HG03442 (cell line): ENCODE results near the gene ENG.
A peak's percentile ranks its signal among the peaks of the same experiment; 100 is the strongest.

Experiments
- ATAC-seq: cut with Tn5 transposase; IDR thresholded peaks from one replicate; pipeline ENCODE4 v1.9.1; 2021; ENCODE audit warnings: mild to moderate bottlenecking, moderate library complexity; ENCODE audit not compliant: unreplicated experiment

The ENG gene

DNA sequence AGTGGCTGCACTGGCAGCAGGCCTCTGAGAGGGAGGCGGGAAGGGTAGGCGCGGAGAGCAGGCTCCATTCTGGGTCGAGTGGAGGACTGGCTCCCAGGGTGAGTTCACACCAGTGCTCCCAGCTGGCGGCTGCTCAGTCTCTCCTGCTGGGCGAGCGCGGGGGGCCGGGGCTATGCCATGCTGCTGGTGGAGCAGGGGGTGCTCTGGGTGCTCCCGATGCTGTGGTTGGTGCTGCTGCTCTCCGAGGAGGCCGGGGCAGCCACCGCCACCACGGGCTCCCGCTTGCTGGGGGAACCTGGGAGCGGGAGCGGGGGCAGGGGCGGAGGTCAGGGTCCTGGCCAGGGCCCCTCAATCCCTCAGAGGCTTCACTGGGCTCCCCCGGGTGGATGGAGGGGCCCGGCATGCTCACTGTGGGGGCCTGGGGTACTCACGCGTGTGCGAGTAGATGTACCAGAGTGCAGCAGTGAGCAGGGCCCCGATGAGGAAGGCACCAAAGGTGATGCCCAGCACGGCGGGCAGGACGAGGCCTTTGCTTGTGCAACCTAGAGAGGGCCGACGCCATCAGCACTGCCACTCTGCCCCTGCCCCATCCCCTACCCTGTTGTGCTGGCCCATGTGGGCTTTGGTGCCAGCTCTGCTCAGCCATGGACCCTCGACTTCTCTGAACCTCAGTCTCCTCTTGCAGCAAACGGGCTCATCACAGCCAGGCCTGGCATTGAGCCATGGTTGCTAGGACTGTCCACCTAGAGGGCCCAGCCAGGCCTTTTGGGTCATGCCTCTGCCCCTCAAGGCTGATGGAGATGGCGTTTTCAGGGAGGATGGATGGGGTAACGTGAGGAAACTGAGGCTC is 38.7 kb downstream of the ENG start:
- ATAC-seq = no peak

- no peak for ATAC-seq
Observed at GRCh38 chr9:127814619-127815511, 39.6 kb downstream of the ENG start.

DNA sequence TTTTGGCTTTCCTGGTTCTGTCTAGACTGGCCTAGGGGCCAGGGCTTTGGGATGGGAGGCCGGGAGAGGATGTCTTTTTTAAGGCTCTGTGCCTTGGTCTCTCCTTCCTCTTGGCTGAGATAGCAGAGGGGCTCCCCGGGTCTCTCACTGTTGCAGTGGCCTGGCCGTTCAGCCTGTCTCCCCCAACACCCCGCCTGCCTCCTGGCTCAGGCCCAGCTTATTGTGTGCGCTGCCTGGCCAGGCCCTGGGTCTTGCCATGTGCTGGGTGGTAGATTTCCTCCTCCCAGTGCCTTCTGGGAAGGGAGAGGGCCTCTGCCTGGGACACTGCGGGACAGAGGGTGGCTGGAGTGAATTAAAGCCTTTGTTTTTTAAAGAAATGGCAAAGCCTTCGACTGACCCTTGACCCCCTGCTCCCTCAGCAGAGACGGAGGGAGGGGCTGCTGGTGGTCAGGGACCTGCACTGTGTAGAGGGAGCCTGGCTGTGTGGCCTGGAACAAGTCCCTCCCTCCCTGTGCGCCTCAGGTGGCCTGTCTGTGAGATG is 40.7 kb downstream of the ENG start:
- ATAC-seq = no peak

DNA sequence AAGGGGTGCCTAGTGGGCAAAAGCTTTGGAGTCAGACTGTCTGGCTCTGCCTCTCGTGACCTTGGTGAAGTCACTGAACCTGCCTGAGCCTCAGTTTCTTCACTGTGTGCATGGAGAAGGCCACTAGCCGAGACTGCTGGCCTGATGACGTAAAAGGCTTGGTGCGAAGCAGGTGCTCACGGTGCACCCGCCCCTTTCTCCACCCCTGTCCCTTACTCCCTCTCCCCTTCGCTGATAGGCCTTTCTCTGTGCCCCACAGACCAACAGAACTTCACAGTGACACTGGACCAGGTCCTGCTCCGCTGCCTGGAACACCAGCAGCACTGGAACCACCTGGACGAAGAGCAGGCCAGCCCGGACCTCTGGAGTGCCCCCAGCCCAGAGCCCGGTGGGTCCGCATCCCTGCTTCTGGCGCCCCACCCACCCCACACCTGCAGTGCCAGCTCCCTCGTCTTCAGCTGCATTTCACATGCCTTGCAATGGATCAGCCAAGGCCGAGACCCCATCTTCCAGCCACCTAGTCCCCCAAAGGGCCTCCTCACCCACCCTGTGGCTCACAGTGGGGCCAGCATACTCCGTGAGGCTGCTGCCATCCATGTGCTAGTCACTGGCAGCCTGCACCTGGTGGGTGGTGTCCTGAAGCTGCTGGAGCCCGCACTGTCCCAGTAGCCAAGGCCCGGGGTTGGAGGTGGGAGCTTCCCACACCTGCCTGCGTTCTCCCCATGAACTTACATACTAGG is 41.4 kb downstream of the ENG start:
- no peak for ATAC-seq

GRCh38 chr9:127812011-127812410 is 42.4 kb downstream of the ENG start:
- no peak for ATAC-seq

GRCh38 chr9:127810378-127811187 is 43.9 kb downstream of the ENG start:
- ATAC-seq = no peak

- ATAC-seq = no peak
Observed at GRCh38 chr9:127809540-127810377, 44.7 kb downstream of the ENG start.

- no peak for ATAC-seq
Observed at GRCh38 chr9:127809002-127809539, 45.4 kb downstream of the ENG start.

DNA sequence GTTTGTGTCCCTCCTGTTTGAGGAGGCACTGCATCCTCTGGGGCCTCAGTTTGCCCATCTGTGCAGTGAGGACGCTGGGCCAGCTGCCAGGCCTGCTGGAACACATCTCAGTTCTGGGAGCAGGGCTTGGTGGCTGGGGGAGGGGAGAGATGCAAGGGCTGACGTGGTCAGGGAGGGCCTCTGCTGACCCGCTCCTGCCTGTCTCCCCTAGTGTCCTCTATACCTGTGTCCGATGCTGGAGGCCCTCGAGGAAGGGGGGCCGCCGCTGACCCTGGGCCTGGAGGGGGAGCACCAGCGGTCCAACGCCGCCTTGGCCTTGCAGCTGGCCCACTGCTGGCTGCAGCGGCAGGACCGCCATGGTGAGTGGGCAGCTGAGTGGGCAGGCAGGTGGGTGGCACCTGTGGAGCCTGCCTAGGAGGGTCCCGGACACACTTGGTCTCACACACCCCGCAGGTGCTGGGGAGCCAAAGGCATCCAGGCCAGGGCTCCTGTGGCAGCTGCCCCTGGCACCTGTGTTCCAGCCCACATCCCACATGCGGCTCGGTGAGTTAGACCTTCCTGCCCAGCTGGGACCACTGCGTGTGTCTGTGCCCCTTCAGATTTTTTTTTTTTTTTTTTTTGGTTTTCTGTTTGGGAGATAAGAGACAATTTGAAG is 46.0 kb downstream of the ENG start:
- ATAC-seq = no peak

DNA sequence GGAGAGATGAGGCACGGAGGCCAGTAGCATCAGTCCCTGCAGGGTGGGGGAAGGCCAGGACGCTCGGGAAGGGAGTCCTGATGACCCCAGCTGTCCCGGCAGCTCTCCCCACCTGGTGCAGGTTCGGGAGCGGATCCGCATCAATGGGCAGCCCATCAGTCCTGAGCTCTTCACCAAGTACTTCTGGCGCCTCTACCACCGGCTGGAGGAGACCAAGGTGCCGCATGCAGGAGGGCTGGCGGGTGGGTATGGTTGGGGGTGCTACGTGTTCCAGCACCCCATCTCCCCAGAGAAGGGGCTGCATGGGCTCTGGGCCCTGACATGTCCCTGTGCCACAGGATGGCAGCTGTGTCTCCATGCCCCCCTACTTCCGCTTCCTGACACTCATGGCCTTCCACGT is 47.6 kb downstream of the ENG start:
- no peak for ATAC-seq

GRCh38 chr9:127805620-127806019 is 48.8 kb downstream of the ENG start:
- no peak for ATAC-seq

DNA sequence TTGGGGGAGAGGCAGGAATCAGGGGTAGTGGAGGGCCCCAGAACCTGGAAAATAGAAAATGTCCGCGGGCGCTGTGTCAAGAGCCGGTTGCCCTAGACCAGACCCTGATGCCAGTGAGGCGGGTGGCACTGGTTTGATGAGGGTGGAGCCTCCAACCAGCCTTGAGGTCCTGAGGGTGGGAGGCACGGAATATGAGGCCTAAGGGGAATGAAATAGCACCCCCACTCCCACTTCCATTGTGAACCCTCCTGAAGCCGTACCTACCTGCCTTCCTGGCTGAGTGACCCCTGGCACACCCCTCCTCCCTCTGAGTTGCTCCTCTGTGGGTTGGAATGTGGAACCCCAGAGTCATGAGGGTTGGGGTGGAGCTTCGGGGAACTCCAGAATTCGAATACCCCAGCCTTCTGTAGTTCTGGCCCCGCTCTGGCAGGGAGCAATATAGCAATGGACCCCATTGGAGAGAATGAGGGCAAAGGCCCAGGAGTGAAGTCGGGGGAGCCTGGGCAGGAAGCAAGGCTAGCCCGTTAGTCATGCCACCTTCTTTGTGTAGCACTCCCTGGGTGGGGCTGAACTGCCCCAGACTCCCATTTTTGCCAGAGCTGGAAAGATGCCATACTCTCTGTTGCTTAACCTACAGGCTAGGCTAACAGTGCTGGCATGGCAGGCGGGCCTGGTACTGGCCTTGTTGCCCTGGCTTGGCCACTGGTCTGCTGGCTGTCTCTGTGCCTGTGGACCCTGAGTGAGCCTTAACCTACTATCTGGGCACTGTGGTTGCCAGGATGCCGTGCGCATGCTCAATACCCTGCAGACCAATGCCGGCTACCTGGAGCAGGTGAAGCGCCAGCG is 50.7 kb downstream of the ENG start:
- no peak for ATAC-seq

- peak; percentile 66 for ATAC-seq
Observed at GRCh38 chr9:127802576-127803443, 51.6 kb downstream of the ENG start, which contains the start of gene FPGS. Gene FPGS (plus strand): TSS chr9:127802882. CDS start chr9:127802925, 43 bp downstream.

DNA sequence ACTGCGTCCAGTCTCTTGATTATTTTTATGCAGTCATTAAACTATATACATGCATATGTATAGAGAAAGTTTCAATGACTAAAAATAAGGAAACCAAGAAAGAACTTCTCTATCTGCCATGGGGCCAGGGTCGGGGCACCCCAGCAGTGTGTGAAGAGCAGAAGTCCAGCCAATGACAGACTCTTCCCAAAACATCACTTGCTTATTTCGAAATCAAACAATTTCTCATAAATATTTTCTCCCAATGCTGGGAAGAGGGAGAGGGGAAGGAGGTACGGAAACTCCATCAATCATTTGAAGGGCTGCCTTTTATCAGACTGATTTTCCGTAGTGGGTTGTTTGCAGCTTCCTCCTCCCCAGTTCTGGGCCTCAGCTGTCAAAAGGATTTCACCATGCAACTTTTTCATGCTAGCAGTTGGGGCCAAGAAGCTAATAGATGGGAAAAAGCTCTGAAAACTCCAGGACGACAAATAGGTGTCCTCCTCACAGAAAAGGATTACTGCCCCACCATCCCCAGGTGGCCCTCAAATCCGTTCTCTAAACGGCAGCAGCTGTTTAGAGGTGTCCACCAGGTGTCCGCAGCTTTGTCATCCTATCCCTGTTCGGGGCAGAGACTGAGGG is 52.4 kb downstream of the ENG start:
- no peak for ATAC-seq

DNA sequence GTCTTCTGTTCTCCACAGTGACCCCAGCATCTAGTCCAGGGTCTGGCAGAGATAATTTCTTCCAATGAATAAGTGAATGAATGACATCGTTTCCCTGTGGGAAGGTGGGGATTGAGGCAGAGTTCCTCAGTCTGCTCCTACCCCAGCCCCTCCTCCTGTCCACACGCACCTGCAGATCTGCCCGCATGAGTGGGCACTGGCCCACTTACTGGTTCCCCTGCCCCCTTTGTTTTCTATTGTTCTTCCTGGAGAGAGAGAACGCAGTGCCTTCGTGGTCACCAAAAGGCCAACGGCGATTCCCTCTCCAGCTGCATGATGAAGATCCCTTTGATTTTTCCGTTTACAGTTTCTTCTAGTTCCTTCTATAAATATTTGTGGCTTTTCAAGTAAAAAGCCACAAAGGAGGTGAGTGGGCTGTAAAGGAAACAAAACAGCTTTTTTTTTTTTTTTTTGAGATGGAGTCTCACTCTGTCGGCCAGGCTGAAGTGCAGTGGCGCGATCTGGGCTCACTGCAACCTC is 57.5 kb downstream of the ENG start:
- ATAC-seq = no peak
